Sigmoid colon (tissue), 7 donors: Measurements from ENCODE around the gene ARHGAP12. TPM values are rescaled to one million over a fixed set of nuclear protein-coding genes. Genes with fewer than 3 reads are reported as not detected.

Source experiments
- DNase-seq: peaks from one replicate; pipeline ENCODE4 v3.0.0-alpha.2; 2019
- H3K27ac ChIP-seq, 4 donors: fragments of 200-600 bp; sonication (generic); one replicate each; pipeline ENCODE4 v1.5.1; 2016 to 2019; ENCODE audit warnings: mild to moderate bottlenecking in 1 of 4
- H3K27me3 ChIP-seq, 3 donors: fragments of 200-600 bp; sonication (generic); one replicate each; pipeline ENCODE4 v1.5.1; 2019; ENCODE audit warnings: mild to moderate bottlenecking in 1 of 3
- H3K36me3 ChIP-seq, 4 donors: fragments of 200-600 bp; sonication (generic); one replicate each; pipeline ENCODE4 v1.5.1; 2016 to 2019
- H3K4me1 ChIP-seq, 4 donors: fragments of 200-600 bp; sonication (generic); one replicate each; pipeline ENCODE4 v1.5.1; 2017 to 2019
- H3K4me3 ChIP-seq, 4 donors: fragments of 200-600 bp; sonication (generic); one replicate each; pipeline ENCODE4 v1.5.1; 2017 to 2019; ENCODE audit warnings: mild to moderate bottlenecking in 2 of 4, moderate library complexity in 1 of 4
- H3K9me3 ChIP-seq, 4 donors: fragments of 200-600 bp in 3 of 4; sonication (generic) in 3 of 4; one replicate each; pipeline versions ENCODE4 v1.5.1 to v1.6.1; 2013 to 2019
- EP300 ChIP-seq, 4 donors: sonication (generic); formaldehyde crosslinking; IDR thresholded peaks; one replicate each; pipeline ENCODE4 v1.6.1; 2017; ENCODE audit warnings: antibody characterized with exemption in 4 of 4
- POLR2A ChIP-seq, 2 donors: fragments of 450-650 bp; IDR thresholded peaks; one replicate each; pipeline ENCODE4 v1.6.1; 2016; ENCODE audit warnings: antibody characterized with exemption in 2 of 2, mild to moderate bottlenecking in 2 of 2, moderate library complexity in 2 of 2
- POLR2AphosphoS5 ChIP-seq, 4 donors: sonication (generic); formaldehyde crosslinking; IDR thresholded peaks; one replicate each; pipeline ENCODE4 v1.6.1; 2017; ENCODE audit warnings: antibody characterized with exemption in 4 of 4
- WGBS, 2 donors: extraction: QIAGEN DNeasy Blood & Tissue Kit; methylation state at CpG; one replicate each; pipeline ENCODE4 v1.1.7; 2013; 5-methylcytosine and 5-hydroxymethylcytosine counted together
- intact Hi-C: fragments of 100-400 bp; cut with DNase I; formaldehyde crosslinking; loops from one replicate; pipeline ENCODE4 v1.15.1; 2023
- polyA plus RNA-seq, 3 donors: library from polyadenylated mRNA; stranded (reverse); fragments of 200-250 nt; gene quantifications; one replicate each; pipeline ENCODE4 v1.2.3, GENCODE V29; 2013
- total RNA-seq, 4 donors: library from RNA; depleted of rRNA; stranded (reverse); fragments of >200 nt; gene quantifications; one replicate each; pipeline ENCODE4 v1.1.0, GENCODE V29; 2016
- TF ChIP-seq, protein P1 (sequence below), 4 experiments: fragments of 450-650 bp in 3 of 4; fragments of 200-600 bp in 1 of 4; IDR thresholded peaks; one replicate each; pipeline ENCODE4 v1.5.1; 2016 to 2019; ENCODE audit warnings: antibody characterized with exemption in 4 of 4, mild to moderate bottlenecking in 3 of 4, moderate library complexity in 2 of 4
- donor health status: healthy with polysubstance abuse.
- donor health status: Bipolar disorder and iron deficiency.
- donor health status: healthy.

Gene ARHGAP12
- total and polyA plus RNA-seq, 7 donors, result 14.1 to 90.5 (median 44.9) TPM

DNA sequence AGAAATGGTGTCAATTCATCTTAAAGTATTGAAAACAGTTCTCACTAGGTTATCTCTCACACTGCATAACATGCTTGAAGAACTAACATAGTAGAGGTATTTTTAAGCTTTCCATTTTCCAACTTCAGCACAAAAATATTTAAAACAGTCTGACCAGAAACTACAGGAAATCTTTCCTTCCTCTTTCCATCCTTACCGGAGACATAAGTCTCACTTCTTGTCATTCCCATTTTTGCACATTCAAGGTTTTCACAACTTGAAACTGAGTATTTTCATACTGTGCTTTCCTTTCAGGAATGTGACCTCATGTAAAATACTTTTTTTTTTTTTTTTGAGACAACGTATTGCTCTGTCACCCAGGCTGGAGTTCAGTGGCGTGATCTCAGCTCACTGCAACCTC lies 45.2 kb downstream of the ARHGAP12 start:
- no peak overlapping the region for H3K27ac ChIP-seq
- no peak overlapping the region for H3K4me3 ChIP-seq
- no peaks in the 10 kb centered on the region for H3K36me3 ChIP-seq
- no peaks in the 10 kb centered on the region for H3K9me3 ChIP-seq
- no peak for DNase-seq
- 63 to 74% methylated on average over 3 of the region's 3 CpGs for WGBS, 2 donors
- no peak for TF ChIP-seq POLR2A (IDR thresholded peaks at IDR 0.05)
- no peak for TF ChIP-seq POLR2AphosphoS5 (IDR thresholded peaks at IDR 0.05)
- TF ChIP-seq, protein P1, sequence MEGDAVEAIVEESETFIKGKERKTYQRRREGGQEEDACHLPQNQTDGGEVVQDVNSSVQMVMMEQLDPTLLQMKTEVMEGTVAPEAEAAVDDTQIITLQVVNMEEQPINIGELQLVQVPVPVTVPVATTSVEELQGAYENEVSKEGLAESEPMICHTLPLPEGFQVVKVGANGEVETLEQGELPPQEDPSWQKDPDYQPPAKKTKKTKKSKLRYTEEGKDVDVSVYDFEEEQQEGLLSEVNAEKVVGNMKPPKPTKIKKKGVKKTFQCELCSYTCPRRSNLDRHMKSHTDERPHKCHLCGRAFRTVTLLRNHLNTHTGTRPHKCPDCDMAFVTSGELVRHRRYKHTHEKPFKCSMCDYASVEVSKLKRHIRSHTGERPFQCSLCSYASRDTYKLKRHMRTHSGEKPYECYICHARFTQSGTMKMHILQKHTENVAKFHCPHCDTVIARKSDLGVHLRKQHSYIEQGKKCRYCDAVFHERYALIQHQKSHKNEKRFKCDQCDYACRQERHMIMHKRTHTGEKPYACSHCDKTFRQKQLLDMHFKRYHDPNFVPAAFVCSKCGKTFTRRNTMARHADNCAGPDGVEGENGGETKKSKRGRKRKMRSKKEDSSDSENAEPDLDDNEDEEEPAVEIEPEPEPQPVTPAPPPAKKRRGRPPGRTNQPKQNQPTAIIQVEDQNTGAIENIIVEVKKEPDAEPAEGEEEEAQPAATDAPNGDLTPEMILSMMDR (IDR thresholded peaks at IDR 0.05), result no peak
- intact Hi-C loops, result no loop called here
- no peaks in the 10 kb centered on the region for H3K27me3 ChIP-seq
- H3K4me1 ChIP-seq, result peaks cover 0 to 24% (median 19%) of the 10 kb centered on the region in 4 donors

DNA sequence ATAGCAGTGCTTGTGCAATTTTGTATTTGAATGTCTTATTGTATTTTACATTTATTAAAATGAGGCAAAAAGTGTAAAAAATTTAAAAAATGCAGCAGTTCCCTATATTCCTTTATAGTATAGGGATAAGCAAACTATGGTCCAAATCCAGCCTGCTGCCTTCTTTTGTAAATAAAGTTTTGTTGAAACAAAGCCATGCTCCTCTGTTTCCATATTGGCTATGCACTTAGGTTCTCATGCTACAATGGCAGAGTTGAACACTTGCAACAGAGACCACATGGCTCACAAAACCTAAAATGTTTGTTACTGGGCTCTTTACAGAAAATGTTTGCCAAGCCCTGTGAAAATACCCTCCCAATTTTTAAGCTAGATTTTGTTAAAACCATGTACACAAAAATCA lies 50.1 kb downstream of the ARHGAP12 start:
- no peak for DNase-seq
- intact Hi-C loops, result no loop called here

DNA sequence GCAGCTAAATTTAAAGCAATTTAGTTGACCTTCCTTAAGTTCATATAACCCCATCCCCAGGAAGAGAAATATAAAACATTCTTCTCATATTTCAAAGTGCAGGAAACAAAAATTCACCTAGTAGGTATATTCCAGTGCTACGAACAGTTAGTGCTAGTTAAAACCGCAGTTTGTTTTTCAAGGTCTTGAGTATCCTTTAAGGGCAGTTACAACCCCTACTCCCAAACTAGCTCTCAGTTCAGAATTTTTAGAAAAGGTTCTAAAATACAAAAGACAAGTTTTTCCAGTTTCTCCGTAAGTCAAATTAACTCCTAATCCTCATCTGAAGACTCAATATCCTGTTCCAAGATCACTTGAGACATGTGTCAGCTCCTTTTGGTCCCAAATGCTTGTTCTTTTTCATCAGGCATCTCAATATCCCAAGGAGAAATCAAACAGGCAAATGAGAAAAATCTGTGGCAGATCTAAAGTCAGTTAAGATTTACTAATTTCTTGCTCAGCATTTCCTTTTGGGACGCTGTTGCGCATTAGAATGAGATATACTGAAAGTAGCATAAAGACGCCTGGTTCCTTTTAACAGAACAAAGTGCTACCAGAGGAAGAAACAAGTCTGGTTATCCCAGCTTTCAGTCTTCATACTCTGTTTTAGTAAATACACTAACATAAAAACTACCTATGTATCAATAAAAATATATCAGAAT lies 51.8 kb downstream of the ARHGAP12 start:
- 83 to 87% methylated on average over 6 of the region's 6 CpGs for WGBS, 2 donors
- Histone ChIP-seq H3K9me3 (no peaks in the 10 kb centered on the region), H3K4me3 (no peak overlapping the region), H3K27ac (no peak overlapping the region), H3K4me1 (peaks cover 0 to 3% (median 0%) of the 10 kb centered on the region in 4 donors), H3K36me3 (no peaks in the 10 kb centered on the region), H3K27me3 (no peaks in the 10 kb centered on the region)
- intact Hi-C loops, result no loop called here
- DNase-seq, result no peak
- TF ChIP-seq, protein P1 (IDR thresholded peaks at IDR 0.05), result no peak
- no peak for TF ChIP-seq EP300 (IDR thresholded peaks at IDR 0.05)
- no peak for TF ChIP-seq POLR2AphosphoS5 (IDR thresholded peaks at IDR 0.05)
- TF ChIP-seq POLR2A (IDR thresholded peaks at IDR 0.05), result no peak

More for the DNA sequence above, 50.1 kb downstream of the ARHGAP12 start:
- Histone ChIP-seq H3K4me1 (peaks cover 0 to under 1% (median 0%) of the 10 kb centered on the region in 4 donors), H3K27me3 (no peaks in the 10 kb centered on the region), H3K27ac (no peak overlapping the region), H3K9me3 (no peaks in the 10 kb centered on the region), H3K36me3 (no peaks in the 10 kb centered on the region), H3K4me3 (no peak overlapping the region)
- TF ChIP-seq POLR2A (IDR thresholded peaks at IDR 0.05) (no peak), POLR2AphosphoS5 (IDR thresholded peaks at IDR 0.05) (no peak)

DNA sequence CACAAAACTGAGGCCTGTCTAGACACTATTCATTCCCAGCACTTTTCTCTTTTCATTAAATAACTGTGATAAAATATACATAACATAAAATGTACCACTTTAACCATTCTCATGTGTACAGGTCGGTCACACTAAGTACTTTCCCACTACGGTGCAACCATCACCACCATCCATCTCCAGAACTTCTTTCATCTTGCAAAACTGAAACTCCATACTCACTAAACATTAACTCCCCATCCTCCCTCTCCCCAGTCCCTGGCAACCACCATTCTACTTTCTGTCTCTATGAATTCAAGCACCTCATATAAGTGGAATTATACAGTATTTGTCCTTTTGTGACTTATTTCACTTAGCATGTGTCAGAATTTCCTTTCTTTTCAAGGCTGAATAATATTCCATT lies 53.0 kb downstream of the ARHGAP12 start:
- peaks cover 0 to 10% (median 8%) of the 10 kb centered on the region in 4 donors for H3K4me1 ChIP-seq
- H3K9me3 ChIP-seq, result no peaks in the 10 kb centered on the region
- no peak for TF ChIP-seq EP300 (IDR thresholded peaks at IDR 0.05)
- TF ChIP-seq, protein P1 (IDR thresholded peaks at IDR 0.05), result no peak
- no peak for TF ChIP-seq POLR2A (IDR thresholded peaks at IDR 0.05)
- TF ChIP-seq POLR2AphosphoS5 (IDR thresholded peaks at IDR 0.05), result no peak
- no peak overlapping the region for H3K27ac ChIP-seq
- intact Hi-C loops, result no loop called here
- H3K27me3 ChIP-seq, result no peaks in the 10 kb centered on the region
- no peak overlapping the region for H3K4me3 ChIP-seq
- 78 to 86% methylated on average over 2 of the region's 2 CpGs for WGBS, 2 donors
- no peaks in the 10 kb centered on the region for H3K36me3 ChIP-seq
- DNase-seq, result no peak

DNA sequence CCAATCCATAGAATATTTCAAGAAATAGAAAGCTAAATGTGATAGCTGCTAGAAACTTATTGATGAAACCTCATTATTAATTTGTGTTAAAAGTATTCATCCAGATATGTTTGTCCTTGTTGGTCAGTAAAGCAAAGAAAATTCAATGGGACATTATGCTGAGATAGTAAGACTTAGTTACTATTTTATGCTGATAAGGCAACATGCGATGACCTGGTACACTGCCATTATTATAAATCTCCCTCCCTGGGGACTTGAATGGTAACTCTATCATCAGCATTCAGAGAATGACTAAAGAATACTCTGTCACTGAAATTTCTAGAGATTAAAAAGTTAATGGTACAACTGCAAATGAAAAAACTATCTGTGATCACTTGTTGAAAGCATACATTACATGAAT lies 54.9 kb downstream of the ARHGAP12 start:
- 93 to 97% methylated on average over 1 of the region's 1 CpG for WGBS, 2 donors
- intact Hi-C loops, result no loop called here
- H3K27me3 ChIP-seq, result no peaks in the 10 kb centered on the region

More for the DNA sequence above, 54.9 kb downstream of the ARHGAP12 start:
- Histone ChIP-seq H3K4me3 (no peak overlapping the region), H3K4me1 (peaks cover 0 to 10% (median 8%) of the 10 kb centered on the region in 4 donors), H3K27ac (no peak overlapping the region), H3K9me3 (no peaks in the 10 kb centered on the region), H3K36me3 (no peaks in the 10 kb centered on the region)
- TF ChIP-seq, protein P1 (IDR thresholded peaks at IDR 0.05), result no peak
- no peak for TF ChIP-seq POLR2A (IDR thresholded peaks at IDR 0.05)
- TF ChIP-seq POLR2AphosphoS5 (IDR thresholded peaks at IDR 0.05), result no peak
- TF ChIP-seq EP300 (IDR thresholded peaks at IDR 0.05), result no peak
- DNase-seq, result no peak
